Subcutaneous adipose tissue (tissue), 4 donors: Measurements from ENCODE around the gene UNC13B. TPM values are rescaled to one million over a fixed set of nuclear protein-coding genes. Genes with fewer than 3 reads are reported as not detected.

Source experiments
- total RNA-seq, 4 donors: library from RNA; depleted of rRNA; stranded (reverse); fragments of >200 nt; gene quantifications; one replicate each; pipeline ENCODE4 v1.1.0, GENCODE V29; 2016
- TF ChIP-seq, protein P1 (sequence below): fragments of 450-650 bp; IDR thresholded peaks from one replicate; pipeline ENCODE4 v1.5.1; 2016; ENCODE audit warnings: low read depth, mild to moderate bottlenecking, control low read depth, antibody characterized with exemption, moderate library complexity

UNC13B gene
- total RNA-seq, 4 donors from 2014 or later: 17.5 to 31.6 (median 28.9) TPM

DNA sequence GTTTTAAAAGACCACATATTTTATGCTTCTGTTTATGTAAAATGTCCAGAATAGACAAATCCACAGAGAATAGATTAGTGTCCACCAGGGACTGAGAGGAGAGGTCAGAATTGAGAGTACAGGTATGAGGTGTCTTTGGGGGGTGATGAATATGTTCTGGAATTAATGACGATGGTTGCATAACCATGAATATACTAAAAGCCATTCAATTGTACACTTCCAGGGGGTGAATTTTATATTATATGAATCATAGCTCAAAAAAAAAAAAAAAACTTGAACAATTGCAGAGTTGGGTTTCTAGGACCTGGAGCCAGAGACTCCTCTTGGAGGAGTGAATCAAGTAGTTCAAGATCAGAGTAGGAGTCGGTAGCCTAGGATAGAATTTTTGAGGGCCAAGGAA lies 270.3 kb downstream of the UNC13B start:
- TF ChIP-seq, protein P1, sequence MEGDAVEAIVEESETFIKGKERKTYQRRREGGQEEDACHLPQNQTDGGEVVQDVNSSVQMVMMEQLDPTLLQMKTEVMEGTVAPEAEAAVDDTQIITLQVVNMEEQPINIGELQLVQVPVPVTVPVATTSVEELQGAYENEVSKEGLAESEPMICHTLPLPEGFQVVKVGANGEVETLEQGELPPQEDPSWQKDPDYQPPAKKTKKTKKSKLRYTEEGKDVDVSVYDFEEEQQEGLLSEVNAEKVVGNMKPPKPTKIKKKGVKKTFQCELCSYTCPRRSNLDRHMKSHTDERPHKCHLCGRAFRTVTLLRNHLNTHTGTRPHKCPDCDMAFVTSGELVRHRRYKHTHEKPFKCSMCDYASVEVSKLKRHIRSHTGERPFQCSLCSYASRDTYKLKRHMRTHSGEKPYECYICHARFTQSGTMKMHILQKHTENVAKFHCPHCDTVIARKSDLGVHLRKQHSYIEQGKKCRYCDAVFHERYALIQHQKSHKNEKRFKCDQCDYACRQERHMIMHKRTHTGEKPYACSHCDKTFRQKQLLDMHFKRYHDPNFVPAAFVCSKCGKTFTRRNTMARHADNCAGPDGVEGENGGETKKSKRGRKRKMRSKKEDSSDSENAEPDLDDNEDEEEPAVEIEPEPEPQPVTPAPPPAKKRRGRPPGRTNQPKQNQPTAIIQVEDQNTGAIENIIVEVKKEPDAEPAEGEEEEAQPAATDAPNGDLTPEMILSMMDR: no peak

DNA sequence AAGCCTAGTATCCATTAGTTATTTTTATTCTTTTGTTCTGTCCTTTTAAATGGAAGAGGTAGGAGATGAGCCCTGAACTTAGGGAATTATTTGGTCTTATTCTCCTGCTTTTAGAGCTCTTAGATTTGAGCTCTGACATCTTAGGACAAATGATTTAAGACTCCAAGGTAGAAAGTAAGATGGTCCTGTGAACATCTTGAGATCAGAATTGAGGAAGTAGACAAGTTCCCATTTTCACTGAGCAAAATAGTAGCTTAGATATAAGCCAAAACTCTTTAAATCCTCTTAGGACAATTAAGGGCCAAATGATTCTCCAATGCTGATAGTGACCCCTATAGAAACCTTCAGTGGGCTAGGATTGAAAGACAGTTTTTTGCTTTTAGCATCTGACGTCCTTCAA lies 275.1 kb downstream of the UNC13B start:
- TF ChIP-seq, protein P1: no peak

DNA sequence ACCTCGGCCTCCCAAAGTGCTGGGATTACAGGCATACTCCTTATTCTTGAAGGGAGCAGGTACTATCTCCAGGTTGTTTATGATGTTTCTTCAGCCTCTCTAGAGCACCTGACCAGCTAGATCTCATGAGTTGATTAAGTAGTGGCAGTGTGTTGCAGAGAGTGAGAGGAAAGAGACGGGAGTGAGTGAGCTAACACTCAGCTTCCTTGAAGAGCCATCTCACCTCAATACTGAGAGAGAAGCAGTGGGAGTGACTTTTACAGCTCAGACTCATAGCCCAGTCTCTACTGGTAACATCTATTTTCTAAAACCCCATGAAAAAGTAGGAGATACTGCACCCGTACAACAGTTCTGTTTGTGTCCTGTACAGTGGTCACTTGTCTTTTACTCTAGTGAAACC lies 284.2 kb downstream of the UNC13B start:
- TF ChIP-seq, protein P1: no peak

DNA sequence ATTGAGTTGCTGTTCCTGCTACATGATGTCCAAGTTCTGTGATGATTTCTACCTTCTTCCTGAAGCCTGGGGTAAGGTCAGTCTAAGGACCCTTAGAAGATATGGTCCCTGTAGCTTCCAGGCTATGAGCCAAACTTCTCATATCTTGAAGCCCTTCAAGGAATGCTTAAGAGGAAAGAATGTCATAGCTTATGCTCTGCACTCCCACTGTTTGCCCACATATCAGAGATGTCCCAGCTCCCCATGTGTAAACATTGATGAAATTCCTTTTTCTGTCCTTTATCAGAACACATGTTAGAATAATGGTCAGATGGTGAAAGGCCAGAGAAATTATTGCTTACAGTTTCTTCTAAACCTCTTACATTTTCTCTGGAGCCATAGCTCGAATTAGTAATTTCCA lies 286.7 kb downstream of the UNC13B start:
- TF ChIP-seq, protein P1: no peak

DNA sequence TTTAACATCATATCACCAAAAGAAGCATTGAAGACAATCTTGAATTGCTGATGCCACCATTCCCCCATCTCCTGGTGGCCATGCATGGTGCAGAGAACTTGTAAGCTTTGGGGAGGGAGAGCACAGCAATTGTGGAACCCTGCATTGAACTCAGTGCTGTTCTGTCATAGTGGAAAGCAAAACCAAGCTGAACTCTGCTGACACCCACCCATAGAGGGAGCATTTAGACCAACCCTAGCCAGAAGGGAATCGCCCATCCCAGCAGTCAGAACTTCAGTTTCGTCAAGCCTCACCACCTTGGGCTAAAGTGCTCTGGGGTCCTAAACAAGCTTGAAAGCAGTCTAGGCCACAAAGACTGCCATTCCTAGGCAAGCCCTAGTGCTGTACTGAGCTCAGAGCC lies 290.7 kb downstream of the UNC13B start:
- TF ChIP-seq, protein P1: no peak

DNA sequence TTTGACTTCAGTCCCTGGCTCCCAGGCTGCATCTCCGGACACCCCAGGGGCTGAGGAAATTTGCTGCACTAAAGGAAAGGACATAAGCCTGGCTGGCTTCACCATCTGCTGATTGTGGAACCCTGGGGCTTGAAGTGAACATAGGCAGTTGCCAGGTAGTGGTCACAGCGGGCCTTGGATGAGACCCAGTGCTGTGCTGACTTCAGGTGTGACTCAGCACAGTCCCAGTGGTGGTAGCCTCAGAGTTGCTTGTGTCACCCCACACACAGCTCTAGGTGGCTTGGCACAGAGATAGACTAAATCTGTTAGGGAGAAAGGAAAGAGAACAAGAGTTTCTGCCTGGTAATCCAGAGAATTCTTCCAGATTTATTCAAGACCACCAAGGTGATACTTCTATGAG lies 292.0 kb downstream of the UNC13B start:
- TF ChIP-seq, protein P1: no peak

Other genes starting within 250 kb of the UNC13B start
- 1 to 10 TPM in 2 of 4 donors, under 1 TPM in 1, not detected in 1; 0.34 to 2.3 (median 1.3) TPM for gene PHF24, start 203.7 kb upstream of the UNC13B start, total RNA-seq
- 1 to 10 TPM; 4.0 to 6.5 (median 4.6) TPM for gene DNAJB5, start 172.3 kb upstream of the UNC13B start, total RNA-seq
- 100 to 1,000 TPM; 123 to 199 (median 153) TPM for gene VCP, start 89.4 kb upstream of the UNC13B start, total RNA-seq
- gene FANCG, start 82.1 kb upstream of the UNC13B start, total RNA-seq: 10 to 100 TPM in 3 of 4 donors, 1 to 10 TPM in 1; 5.5 to 13.0 (median 12.0) TPM
- gene PIGO, start 65.4 kb upstream of the UNC13B start, total RNA-seq: 10 to 100 TPM in 3 of 4 donors, 1 to 10 TPM in 1; 6.5 to 17.9 (median 11.7) TPM
- gene STOML2, start 58.9 kb upstream of the UNC13B start, total RNA-seq: 10 to 100 TPM; 62.7 to 81.2 (median 68.1) TPM
- 10 to 100 TPM in 3 of 4 donors, 1 to 10 TPM in 1; 7.7 to 23.7 (median 20.4) TPM for gene ATOSB, start 46.1 kb upstream of the UNC13B start, total RNA-seq